LNCAP (cell line): Measurements from ENCODE around the gene TOMM6.

Experiments used
- TF ChIP-seq, protein P1 (sequence below): fragments of 450-650 bp; IDR thresholded peaks from 2 replicates; pipeline ENCODE4 v1.5.1; 2017; ENCODE audit warnings: mild to moderate bottlenecking

The TOMM6 gene

DNA sequence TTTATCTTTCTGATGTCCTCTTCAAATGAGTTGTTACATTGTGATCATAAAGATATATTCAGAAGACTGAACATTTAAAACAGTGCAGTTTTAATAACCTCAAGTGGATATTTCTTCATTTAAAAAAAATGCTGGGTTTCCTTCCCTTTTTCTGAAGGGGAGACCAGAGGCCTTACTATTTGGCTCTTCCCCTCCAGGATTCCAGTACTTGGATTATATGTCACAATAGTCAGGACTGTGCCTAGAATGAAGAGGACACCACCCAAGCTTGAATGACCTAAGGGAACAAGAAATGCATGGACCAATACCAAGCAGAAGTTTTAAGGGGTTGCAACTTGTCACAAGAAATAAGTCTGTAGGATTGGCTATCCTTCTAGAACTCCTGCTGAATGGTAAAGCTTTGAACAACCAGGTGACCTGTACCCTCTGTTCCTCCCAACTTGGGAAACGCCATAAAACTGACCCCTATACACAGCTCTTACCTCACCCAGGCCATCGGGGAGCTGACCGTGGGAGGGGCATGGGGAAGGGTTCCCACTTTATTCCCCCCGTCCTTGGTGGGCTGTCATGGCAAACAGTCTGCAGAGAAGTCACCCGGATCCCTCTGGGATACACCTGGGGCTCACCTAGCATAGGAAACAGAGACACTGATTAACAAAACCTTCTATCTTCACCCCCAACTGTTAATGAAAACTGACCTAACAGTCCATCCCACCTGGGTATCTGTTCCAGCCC is 9.8 kb upstream of the TOMM6 start:
- TF ChIP-seq, protein P1, sequence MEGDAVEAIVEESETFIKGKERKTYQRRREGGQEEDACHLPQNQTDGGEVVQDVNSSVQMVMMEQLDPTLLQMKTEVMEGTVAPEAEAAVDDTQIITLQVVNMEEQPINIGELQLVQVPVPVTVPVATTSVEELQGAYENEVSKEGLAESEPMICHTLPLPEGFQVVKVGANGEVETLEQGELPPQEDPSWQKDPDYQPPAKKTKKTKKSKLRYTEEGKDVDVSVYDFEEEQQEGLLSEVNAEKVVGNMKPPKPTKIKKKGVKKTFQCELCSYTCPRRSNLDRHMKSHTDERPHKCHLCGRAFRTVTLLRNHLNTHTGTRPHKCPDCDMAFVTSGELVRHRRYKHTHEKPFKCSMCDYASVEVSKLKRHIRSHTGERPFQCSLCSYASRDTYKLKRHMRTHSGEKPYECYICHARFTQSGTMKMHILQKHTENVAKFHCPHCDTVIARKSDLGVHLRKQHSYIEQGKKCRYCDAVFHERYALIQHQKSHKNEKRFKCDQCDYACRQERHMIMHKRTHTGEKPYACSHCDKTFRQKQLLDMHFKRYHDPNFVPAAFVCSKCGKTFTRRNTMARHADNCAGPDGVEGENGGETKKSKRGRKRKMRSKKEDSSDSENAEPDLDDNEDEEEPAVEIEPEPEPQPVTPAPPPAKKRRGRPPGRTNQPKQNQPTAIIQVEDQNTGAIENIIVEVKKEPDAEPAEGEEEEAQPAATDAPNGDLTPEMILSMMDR: no peak

DNA sequence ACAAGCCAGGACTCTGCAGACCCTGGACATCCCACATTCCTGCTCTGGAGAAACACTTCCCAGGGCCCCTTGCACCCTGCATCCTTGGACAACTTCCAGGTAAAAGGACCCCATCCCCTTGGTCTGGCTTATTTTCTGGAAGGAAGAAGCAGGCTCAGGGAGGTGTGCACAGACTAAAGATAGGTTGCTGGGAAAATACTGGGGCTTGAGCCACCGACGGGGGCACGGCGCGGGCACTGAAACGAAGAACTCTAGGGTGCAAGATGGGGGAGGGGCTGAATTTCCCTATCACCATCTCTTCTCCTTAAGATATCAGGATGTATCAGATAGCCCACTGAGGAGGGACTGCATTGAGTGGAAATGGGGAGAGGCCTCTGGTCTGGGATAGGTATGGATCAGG is 8.6 kb upstream of the TOMM6 start:
- TF ChIP-seq, protein P1: no peak

DNA sequence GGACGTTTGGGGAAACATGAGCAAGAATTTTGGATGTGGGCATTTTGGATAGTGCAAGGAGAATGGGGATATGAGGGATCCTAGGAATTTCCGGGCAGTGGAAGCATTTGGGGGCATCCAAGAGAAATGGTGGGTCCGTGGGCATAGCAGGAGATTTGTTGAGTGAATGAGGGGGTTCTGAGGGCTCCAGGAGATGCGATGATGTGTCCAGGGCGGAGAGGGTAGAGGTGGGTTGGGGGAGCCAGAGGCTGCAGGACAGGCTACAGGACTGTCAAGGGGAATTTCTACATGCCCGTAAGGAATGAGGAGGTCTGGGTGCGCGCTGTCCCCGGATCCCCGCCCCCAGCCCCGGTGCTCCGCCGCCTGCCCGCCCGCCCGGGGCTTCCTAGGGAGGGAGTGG is 8.2 kb upstream of the TOMM6 start:
- TF ChIP-seq, protein P1: no peak

DNA sequence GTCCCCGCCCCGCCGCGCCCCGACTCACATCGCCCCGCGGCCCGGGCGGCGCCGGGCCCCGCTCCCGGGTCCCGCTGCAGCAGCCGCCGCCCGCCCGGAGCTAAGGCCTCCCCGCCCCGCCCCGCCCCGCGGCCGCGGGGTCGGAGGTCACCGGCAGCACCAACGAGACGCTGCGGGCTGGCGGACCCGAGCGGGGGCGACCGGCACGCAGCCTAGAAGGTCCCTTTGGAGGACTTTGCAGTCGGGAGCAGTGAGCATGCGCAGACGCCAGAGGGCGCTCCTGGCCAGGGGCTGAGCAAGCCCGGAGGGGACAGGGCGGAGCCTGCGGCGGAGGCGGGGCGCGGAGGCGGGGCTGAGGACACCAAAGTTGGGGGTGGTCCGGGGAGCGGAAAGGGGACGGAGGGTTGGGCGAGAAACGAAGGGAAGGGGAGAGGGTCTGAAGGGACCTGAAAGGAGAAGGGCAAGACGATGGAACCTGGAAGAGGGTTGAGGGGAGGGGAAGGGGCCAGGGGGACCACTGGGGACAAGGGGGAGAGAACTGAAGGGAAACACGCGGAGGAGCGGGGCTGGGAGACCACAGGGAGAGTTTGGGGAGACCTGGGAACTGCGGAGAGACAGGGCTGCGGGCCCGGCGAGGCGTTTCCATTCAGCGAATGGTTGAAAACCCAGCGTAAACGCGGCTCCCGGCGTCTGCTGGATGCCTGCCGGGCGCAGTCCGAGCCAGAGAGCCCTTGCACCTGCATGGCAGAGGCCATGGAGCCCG is 7.5 kb upstream of the TOMM6 start, which contains the start of gene FRS3:
Gene FRS3, minus strand, starts transcription at position 113 of the 763 bp plus-strand sequence. CDS start 2,913 bp downstream, outside the sequence.
- TF ChIP-seq, protein P1: peak; percentile 84

DNA sequence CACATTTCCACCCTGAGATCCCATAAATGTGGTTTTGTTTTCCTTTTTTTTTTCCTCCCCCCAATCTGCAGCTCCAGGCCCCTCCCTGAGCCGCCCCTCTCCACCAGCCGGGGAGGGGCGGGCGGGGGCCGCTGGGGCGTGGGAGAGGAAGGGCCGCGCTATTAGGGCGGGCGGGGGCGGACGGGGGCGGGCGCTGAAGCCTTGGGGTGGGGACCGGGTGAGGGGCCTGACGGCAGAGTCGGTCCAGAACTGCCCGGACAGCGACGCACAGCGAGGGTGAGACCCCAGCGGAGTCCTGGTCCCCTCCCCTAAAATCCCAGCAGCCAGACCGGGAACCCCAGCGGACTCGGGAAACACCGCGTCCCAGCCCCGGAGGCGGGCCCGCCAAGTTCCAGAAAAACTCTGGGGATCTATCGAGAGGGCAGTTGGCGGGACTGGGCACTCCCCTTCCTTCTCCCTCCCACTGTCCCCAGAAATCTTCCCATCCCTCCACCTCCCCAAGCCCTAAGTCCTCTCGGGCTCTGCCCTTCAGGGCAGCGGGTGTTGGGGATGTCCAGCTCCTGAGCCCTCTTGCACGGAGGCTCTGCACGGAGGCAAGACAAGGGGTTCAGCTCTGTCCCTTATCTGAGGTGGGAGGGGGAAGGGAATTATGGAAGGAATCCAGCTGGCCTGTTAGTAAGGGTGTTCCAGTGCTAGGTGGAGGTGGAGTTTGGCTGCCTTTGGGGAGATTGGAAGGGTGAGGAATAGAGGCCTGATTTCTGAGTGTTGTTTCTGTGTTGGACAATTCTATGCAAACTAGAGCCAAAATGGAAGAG is 6.7 kb upstream of the TOMM6 start, which contains the start of gene PRICKLE4:
Gene PRICKLE4, plus strand, starts transcription at position 232 of the 815 bp plus-strand sequence. CDS start 2,692 bp downstream, outside the sequence.
- TF ChIP-seq, protein P1: no peak

DNA sequence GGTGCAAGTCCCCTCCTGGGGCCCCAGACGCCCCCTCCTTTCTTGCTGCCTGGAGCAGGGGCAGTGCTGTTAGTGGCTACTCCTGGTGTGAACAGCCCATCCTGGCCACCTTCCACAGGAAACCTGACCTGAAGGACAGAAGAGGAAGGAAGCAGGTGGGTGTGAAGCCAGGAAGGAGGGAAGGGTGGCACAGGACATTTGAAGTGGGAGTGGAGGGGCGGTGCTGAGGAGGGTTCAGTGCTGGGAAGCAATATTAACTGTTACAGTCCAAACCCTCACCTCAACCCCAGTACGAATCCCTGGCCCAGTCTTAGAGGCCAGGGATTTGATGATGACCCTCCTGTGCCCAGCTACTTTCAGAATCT is 6.1 kb upstream of the TOMM6 start:
- TF ChIP-seq, protein P1: no peak

DNA sequence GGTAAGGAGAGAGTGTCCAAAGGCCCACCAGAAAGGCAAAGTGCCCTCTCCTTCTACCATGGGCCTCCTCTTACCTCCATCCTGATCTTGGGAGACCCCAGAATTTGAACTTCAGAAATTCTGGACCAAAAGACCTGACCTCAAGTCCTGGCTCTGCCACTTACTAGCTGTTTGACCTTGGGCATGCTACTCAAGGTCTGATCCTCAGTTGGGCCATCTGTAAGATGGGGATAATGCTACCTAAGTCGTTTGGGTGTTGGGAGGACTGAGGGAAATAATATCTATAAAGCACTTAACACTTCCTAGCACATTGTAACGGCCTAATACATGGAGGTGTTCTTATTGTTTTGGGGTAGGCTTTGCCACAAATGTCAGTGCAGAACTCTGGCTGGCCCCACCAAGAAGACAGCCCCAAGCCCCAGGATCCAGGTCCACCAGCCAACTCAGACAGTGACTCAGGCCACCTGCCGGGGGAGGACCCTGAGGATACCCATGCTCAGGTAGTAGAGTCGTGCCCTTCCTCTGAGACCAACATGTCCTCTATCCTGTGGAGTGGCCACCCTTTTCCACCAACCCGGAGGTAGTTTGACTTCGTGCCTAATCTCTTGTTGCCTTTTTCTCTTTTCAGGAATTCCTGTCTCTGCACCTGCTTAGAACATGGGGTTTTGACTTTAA is 4.3 kb upstream of the TOMM6 start:
- TF ChIP-seq, protein P1: no peak
